Erythroblast (primary cell): ENCODE results near the gene MRPL42.

ENCODE experiments used
- DNase-seq, 2 experiments: peaks; one replicate each; lab custom pipeline; 2025; lab: John Stamatoyannopoulos, UW
- GATA1 ChIP-seq: IDR thresholded peaks from 2 replicates; pipeline ENCODE4 v1.6.1; 2011; ENCODE audit warnings: low read depth, mild to moderate bottlenecking, control low read depth, low read length, moderate library complexity
- POLR2A ChIP-seq: IDR thresholded peaks from 2 replicates; pipeline ENCODE4 v1.6.1; 2011; ENCODE audit warnings: mild to moderate bottlenecking, low read length

MRPL42 gene

DNA sequence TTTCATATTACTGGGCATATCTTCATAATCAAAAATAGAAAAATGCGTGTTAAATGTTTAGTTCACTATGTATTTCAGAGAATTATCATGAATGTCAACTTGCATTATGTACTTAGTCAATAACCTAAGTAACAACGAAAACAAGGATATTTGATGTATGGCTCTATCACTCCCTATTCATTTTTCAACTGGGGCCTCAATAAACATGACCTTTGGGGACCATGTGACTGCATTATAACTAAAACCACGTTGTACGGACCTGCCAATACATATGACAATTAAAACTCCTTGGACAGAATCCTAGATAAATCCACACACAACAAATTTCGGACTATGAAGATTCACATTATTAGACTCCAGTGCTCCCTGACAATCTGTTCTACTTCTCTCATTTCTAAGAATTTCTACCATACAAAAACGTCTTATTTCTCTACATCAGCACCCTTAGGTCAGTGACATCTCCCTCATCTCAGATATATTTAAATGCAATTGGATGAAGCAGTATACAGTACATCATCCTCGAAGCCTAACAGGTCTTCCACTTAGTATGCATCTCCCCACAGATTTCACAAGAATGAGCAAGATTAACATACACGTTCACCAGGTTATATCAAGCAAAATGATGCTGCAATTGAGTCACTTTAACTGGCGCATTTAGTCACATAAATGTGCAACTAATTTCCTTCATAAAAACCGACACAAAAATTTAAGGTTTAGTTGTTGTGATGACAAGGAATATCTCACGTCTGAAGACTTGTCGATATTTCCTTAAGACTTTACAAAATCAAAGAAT, 27.1 kb upstream of the MRPL42 start:
- DNase-seq = peak; percentile 39 to 61
- TF ChIP-seq POLR2A (no peak), GATA1 (no peak)

DNA sequence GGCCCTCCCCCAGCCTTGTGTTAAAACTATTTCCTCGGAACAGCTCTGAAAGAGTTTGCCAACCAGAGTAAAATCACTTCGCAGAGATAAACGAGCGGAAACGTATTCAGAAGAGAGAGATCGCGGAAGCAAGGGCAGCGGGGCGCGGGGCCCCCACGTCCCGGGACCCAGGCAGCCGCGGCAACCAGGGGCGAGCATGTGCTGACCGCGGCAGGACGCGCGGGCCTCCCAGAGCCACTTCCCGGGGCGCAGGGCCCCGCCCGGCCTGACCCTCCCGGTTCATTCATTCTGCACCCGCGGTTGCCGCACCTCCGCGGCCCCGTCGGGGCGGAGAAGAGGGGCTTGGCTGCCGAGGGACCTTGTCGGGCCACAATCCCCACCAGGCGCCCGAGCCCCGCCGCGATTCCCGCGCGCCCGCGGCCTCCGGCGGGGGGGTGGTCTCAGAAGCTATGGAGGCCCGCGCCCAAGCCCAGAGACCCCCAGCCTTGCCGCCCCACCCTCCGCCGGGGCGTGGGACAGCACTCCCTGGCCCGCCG, 26.2 kb upstream of the MRPL42 start:
- TF ChIP-seq POLR2A (no peak), GATA1 (no peak)
- DNase-seq = peak; percentile 63 to 66

- peak; percentile 96 for DNase-seq
- TF ChIP-seq GATA1 (no peak), POLR2A (peak; percentile 85)
These were observed 25.5 kb upstream of the MRPL42 start, which contains the start of gene UBE2N for GRCh38 chr12:93441617-93442410. Gene UBE2N, minus strand, starts transcription at chr12:93441947. Its CDS starts 63 bp downstream, at chr12:93441884.

- DNase-seq = peak in 1 of 2 experiments; percentile 45
- TF ChIP-seq POLR2A (no peak), GATA1 (no peak)
These were observed 24.6 kb upstream of the MRPL42 start for GRCh38 chr12:93442411-93443340.

DNA sequence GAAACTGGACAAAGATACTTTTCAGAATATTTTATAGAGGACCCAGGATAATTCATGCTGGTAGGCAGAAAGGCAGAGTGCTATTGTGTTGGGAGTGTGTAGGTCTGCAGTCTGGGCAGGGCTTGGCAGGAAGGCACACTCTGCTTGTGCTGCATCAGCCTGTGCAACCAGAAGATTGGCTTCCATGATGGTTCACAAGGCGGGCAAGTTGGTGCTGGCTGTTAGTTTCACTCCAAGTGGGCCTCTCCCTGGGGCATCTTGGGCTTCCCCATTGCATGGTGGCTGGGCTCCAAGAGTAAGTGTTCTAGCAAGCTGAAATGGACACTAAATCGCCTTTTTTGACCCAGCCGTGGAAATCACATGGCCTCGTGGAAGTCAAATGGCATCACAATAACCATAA, 23.7 kb upstream of the MRPL42 start:
- DNase-seq = no peak
- TF ChIP-seq POLR2A (no peak), GATA1 (no peak)

- TF ChIP-seq GATA1 = no peak
- TF ChIP-seq POLR2A = no peak
- DNase-seq = no peak
These were observed 19.6 kb upstream of the MRPL42 start for GRCh38 chr12:93447555-93448290.

- no peak for TF ChIP-seq GATA1
- TF ChIP-seq POLR2A = no peak
- DNase-seq = no peak
These were observed 18.5 kb upstream of the MRPL42 start for GRCh38 chr12:93448796-93449195.

DNA sequence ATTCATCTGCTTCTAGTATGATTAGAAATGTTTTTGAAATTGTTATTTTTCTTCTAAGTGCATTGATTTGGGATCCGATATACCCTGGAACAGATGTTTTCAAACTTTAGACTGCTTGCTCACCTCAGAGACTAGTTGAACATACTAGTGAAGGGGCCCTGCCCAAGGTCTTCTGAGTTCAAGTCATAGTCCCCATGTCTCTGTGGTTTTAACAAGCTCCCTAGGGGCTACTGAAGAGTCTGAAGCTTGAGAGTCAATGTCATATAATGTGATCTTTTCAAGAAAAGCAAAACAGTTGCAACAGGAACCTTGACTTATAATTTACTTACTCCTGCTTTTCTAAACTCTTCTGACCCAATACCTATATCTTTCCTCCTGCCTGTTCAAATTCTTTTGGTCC, 18.0 kb upstream of the MRPL42 start:
- DNase-seq = no peak
- TF ChIP-seq GATA1 = no peak
- no peak for TF ChIP-seq POLR2A

DNA sequence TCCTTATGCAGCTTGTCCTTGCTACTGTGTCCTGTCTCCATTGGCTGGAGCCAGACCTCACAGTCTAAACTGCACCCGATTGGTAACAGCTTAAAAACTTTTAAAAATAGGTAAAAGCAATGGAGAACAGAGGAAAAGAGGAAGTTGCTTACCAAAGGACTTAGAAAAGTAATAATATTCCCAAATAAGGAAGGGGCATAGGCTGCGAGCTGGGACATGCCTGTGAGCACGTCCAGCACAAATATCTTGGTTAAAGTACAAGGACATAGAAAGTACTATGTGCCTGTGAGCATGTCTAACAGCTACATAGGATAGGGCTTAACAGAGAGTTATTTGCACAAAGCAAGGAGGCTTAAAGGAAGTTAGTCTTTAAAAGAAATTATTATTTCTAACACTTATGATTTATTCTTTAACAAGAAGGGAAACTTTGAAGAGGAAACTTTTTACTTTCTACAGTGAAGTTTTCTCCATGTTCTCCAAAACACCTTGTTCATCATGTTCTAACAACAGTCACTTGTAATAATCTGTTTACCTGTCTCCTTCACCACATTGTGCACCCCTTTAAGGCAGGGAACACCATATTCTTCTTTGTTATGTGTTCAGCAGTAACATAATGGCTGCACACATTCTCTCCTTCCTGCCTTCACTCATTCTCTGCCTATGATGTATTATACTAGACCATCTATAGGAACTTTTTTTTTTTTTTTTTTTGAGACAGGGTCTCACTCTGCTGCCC, 15.7 kb upstream of the MRPL42 start:
- TF ChIP-seq GATA1 (no peak), POLR2A (no peak)
- DNase-seq = no peak

GRCh38 chr12:93453633-93454032, 13.7 kb upstream of the MRPL42 start:
- no peak for TF ChIP-seq POLR2A
- no peak for TF ChIP-seq GATA1
- DNase-seq = no peak

DNA sequence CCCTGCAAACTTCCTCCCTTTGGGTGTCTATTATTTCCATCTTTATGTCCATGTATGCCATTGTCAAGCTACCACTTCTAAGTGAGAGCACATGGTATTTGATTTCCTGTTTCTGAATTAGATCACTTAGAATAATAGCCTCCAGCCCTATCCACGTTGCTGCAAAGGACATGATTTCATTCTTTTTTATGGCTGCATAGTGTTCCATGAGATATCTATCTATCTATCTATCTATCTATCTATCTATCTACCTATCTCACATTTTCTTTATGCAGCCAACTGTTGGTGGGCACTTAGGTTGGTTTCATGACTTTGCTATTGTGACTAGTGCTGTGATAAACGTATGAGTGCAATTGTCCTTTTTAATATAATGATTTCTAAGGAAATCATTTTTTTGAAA, 11.2 kb upstream of the MRPL42 start:
- no peak for DNase-seq
- TF ChIP-seq GATA1 = no peak
- TF ChIP-seq POLR2A = no peak

- DNase-seq = no peak
- TF ChIP-seq POLR2A (no peak), GATA1 (no peak)
These were observed 8.2 kb upstream of the MRPL42 start for GRCh38 chr12:93459097-93459496.
